OCI-M2 (cell line): Measurements from ENCODE around the gene SKA3.
"Not testable (repeated sequence)": the region's sequence is repeated elsewhere in the genome, so short reads cannot be mapped to it uniquely, and the experiment has no call there.

Source experiments
- DNase-seq: peaks from one replicate; lab custom pipeline; 2025; ENCODE audit not compliant: unreplicated experiment; lab: John Stamatoyannopoulos, UW

The SKA3 gene

DNA sequence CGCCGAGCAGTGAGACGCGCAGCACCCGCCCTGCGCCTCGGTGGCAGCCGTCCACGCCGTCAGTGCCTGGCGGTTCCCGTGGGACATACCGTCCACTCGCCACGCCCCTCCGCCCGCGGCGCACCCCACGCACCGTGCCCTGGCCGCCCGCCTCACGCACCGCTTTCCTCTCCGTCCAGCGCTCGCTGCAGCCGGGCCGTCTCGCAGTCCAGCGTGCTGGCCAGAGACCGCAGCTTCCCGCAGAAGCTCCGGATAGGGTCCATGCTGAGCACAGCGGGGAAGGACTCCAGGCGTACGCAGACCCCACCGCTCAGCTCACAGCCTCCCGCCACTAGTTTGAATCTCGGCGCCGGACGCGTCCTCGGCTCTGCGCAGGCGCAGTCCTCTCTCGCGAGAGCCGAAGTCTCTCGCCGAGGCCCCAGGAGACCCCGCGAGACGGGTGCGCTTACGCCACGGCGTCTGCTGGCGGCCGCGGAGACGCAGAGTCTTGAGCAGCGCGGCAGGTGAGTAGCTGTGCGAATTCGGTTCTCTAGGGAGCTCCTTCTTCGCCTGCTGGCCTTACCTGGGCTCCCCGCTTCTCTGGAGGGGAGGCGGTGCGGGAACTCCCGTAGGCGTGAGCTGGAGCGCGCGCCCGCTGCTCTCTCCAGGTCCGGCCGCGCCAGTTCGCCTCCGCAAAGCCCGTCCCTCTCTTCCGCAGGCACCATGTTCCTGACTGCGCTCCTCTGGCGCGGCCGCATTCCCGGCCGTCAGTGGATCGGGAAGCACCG lies at the start of gene SKA3, which contains the start of gene MRPL57:
TSS of gene SKA3 (minus strand) at position 338 of the 767 bp plus-strand sequence. CDS start at position 263, 75 bp downstream.
TSS of gene MRPL57 (plus strand) at position 444 of the 767 bp plus-strand sequence. CDS start at position 703, 259 bp downstream.
- no peak for DNase-seq

GRCh38 chr13:21225082-21225481 lies 48.7 kb upstream of the SKA3 start:
- DNase-seq, result no peak

GRCh38 chr13:21221268-21221667 lies 44.9 kb upstream of the SKA3 start:
- no peak for DNase-seq

- not testable (repeated sequence) for DNase-seq
Observed at GRCh38 chr13:21219716-21220115, 43.4 kb upstream of the SKA3 start.

DNA sequence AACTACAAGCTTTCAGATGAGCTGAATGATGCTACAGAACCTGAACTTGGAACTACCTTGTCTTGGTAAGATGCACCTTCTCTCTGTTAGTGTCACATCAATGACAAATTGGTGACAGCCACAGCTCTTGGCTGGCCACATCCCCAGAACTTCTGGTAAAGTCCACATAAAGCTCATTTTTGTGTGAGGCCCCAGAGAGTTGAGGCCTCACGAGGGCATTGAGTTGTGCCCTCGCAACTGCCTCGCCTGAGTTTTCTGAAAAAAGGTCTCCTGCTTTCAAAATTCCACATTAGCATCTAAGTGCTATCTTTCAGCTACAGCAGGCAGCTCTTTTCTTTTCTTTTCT lies 42.7 kb upstream of the SKA3 start:
- no peak for DNase-seq

DNA sequence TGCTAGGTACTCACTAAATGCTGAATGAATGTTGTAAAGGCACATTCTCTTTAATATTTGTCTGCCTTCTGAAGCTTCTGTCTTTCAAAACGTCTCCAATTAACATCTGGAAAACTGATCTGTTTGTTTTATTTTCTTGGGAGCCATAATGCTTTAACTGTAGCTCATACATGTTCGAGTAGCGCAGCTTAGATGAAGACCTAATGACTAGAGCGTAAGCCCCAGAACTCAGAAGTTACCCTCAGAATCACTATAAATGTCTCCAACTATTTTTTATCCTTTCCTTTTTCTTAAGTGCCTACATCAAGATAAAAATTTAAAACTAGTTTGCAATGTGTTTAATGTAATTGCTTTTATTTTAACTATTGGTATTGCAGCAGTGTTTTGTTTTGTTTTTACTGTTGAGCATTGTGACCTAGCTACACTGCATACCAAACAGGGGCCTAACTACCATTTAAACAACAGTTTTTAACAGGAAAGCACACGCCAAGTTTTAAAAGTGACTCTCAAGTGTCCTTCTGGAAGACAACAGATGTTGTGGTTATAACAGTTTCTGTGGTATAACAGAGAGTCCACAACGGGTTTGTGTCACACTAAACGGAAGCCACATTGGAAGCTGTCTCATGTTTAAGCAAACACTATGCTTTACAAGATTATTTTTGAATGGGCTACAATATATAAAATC lies 42.1 kb upstream of the SKA3 start:
- DNase-seq, result no peak

DNA sequence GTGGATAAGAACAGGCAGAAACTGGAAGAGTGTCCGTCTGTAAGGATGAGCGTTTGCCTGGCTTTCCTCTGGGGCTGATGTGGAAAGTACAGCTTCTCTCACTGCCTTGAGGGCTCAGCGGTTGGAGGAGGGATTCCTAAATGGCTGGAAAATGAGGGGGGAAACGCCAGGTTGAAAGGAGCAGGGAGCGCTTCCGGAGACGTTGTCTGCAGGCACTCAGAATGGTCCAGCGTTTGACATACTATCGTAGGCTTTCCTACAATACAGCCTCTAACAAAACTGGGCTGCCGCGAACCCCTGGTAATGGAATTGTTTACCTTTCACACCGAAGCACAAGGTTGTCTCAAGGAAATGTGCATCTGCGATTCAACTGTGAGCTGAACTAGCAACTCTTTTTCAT lies 40.0 kb upstream of the SKA3 start:
- no peak for DNase-seq

DNA sequence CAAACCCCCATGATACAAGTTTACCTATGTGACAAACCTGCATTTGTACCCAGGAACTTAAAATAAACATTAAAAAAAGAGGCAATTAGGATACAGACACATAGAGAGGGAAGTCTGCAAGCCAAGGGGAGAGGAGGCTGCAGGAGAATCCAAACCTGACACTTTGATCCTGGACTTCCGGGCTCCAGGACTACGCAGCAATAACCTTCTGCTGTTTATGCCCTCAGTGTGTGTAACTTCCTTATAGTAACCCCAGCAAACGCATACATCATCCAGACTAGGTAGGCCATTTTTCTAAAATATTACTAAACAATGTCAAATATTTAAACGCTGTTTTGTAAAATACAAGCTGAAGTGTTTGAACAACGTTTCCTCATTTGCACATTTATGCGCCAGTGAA lies 39.1 kb upstream of the SKA3 start:
- DNase-seq, result not testable (repeated sequence)

- DNase-seq, result no peak
Observed at GRCh38 chr13:21212138-21212775, 35.9 kb upstream of the SKA3 start.

GRCh38 chr13:21208652-21209154 lies 32.4 kb upstream of the SKA3 start:
- no peak for DNase-seq

GRCh38 chr13:21202767-21203531 lies 26.6 kb upstream of the SKA3 start:
- DNase-seq, result no peak

DNA sequence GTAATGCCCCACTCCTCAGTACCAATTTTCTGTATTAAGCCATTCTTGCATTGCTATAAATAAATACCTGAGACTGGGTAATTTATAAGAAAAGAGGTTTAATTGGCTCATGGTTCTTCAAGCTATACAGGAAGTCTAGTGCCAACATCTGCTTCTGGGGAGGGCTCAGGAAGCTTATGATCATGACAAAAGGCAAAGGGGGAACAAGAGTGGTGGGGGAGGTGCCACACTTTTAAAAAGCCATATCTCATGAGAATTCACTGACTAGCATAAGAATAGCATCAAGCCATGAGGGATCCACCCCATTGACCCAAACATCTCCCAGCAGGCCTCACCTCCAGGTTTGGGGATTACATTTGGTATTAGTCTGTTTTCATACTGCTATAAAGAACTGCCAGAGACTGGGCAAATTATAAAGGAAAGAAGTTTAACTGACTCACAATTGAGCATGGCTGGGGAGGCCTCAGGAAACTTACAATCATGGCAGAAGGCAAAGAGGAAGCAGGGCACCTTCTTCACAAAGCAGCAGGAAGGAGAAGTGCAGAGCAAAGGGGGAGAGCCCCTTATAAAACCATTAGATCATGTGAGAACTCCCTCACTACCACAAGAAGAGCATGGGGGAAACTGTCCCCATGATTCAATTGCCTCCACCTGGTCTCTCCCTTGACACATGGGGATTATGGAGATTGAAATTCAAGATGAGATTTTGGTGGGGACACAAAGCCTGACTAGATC lies 25.3 kb upstream of the SKA3 start:
- not testable (repeated sequence) for DNase-seq

DNA sequence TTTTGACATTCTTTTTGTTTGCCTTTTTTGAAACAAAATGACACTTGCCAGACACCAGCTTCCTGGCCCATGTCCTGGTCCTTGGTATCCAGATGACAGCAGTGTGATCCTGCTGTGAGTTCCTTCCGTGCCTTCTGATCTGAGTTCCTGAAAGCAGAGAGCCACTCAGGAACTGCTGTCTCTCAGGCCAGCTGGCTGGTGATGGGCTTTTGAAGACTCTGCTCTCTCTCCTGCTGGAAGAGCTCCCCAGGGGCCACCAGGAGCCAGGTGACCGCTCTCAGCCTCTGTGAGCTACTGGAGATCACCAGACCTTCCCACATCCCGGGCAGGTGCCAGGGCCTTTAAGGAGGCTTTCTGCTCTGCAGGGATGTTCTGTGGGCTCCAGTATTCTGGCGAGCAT lies 22.0 kb upstream of the SKA3 start:
- not testable (repeated sequence) for DNase-seq

DNA sequence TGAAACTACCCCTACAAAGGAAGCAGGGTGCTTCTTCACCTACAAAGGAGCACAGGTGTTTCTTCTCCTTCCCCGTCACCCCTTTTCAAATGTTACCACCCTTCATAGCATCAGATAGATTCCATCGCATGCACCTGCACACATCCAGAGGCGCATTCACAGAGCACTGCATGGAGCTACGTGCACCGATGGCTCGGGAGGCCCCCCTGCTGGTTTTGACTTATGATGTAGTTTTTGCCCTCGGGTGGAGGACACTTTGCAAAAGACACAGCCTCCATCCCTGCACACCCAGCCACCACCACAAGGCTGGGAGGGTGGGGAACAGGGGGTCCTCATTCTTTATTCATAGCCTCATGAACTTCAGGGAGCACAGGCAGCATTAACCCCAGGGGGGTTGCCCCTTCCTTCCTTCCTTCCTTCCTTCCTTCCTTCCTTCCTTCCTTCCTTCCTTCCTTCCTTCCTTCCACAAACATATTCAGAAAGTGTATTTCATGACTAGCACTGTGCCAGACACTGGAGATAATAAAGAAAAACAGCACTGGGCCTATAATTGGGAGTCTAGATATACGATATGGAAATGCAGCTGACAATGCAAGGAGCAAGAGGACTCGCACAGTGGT lies 21.4 kb upstream of the SKA3 start:
- not testable (repeated sequence) for DNase-seq

GRCh38 chr13:21194756-21195155 lies 18.4 kb upstream of the SKA3 start:
- DNase-seq, result not testable (repeated sequence)

- DNase-seq, result not testable (repeated sequence)
Observed at GRCh38 chr13:21186410-21186809, 10.1 kb upstream of the SKA3 start.

GRCh38 chr13:21181671-21182070 lies 5.3 kb upstream of the SKA3 start:
- no peak for DNase-seq

DNA sequence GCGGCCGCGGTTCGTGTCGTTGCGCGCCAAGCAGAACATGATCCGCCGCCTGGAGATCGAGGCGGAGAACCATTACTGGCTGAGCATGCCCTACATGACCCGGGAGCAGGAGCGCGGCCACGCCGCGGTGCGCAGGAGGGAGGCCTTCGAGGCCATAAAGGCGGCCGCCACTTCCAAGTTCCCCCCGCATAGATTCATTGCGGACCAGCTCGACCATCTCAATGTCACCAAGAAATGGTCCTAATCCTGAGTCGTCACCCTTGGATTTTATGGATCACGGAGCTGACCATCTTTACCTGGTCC lies 581 bp upstream of the SKA3 start:
- no peak for DNase-seq

DNA sequence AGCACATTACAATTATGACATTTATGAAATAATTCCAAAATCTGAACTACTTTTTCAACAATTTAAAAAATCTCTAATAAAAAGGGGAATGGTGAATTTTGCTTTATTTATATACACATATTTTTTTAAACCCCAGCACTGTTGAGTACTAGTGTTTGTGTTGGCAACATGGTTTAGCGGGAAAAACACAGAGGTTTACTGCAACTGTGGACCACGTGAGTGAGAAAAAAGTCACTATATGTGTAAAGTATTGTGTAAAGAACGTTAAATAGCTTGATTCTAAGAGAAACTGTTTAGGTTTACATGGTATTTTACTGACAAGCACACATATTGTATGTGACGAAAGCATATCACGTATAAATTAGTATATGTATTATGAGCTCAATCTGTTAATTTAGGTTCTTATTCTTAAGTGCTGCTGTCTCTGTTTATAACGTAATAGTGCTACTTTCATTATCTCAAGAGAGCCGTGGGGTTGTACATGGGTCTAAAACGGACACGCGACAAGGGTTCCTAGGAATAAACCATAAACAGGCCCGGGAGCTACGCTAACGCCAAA lies 617 bp downstream of the SKA3 start:
- no peak for DNase-seq

DNA sequence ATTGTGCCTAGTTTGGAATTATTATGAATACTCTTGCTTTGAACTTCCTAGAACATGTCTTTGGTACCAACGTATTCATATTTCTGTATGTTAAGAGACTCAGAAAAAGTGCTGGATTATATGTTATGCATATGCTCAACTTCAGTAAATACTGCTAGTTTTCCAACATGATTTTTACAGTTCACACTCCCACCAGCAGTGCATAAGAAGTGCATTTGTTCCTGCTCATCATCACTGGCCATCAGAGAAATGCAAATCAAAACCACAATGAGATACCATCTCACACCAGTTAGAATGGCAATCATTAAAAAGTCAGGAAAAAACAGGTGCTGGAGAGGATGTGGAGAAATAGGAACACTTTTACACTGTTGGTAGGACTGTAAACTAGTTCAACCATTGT lies 2.6 kb downstream of the SKA3 start:
- not testable (repeated sequence) for DNase-seq
